Astrocyte (in vitro differentiated cells and primary cell): ENCODE results near the gene SPDYE17.
"Not testable (repeated sequence)": the region's sequence is repeated elsewhere in the genome, so short reads cannot be mapped to it uniquely, and the experiment has no call there.

Experiments used
- EZH2 ChIP-seq: IDR thresholded peaks from 2 replicates; pipeline ENCODE4 v1.6.1; 2012; ENCODE audit warnings: mild to moderate bottlenecking, low read length, inconsistent platforms; ENCODE audit not compliant: insufficient read depth
- TF ChIP-seq, protein P1 (sequence below): IDR thresholded peaks from 2 replicates; pipeline ENCODE4 v1.5.1; 2011; ENCODE audit warnings: low read depth, mild to moderate bottlenecking, inconsistent platforms, low read length, moderate library complexity; ENCODE audit not compliant: insufficient read depth

DNA sequence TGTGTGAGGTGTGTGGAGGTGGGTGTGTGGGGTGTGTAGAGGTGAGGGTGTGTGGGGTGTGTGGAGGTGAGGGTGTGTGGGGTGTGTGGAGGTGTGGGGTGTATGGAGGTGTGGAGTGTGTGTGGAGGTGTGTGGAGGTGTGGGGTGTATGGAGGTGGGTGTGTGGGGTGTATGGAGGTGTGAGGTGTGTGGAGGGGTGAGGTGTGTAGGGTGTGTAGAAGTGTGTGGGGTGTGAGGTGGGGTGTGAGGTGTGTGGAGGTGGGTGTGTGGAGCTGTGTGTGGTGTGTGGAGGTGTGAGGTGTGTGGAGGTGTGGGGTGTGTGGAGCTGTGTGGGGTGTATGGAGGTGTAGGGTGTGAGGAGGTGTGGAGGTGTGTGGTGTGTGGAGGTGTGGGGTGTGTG is 35.2 kb downstream of the SPDYE17 start:
- TF ChIP-seq, protein P1, sequence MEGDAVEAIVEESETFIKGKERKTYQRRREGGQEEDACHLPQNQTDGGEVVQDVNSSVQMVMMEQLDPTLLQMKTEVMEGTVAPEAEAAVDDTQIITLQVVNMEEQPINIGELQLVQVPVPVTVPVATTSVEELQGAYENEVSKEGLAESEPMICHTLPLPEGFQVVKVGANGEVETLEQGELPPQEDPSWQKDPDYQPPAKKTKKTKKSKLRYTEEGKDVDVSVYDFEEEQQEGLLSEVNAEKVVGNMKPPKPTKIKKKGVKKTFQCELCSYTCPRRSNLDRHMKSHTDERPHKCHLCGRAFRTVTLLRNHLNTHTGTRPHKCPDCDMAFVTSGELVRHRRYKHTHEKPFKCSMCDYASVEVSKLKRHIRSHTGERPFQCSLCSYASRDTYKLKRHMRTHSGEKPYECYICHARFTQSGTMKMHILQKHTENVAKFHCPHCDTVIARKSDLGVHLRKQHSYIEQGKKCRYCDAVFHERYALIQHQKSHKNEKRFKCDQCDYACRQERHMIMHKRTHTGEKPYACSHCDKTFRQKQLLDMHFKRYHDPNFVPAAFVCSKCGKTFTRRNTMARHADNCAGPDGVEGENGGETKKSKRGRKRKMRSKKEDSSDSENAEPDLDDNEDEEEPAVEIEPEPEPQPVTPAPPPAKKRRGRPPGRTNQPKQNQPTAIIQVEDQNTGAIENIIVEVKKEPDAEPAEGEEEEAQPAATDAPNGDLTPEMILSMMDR = not testable (repeated sequence)
- TF ChIP-seq EZH2 = not testable (repeated sequence)
